Keratinocyte (primary cell): Measurements from ENCODE around the gene ATN1. TPM values are rescaled to one million over a fixed set of nuclear protein-coding genes. Genes with fewer than 3 reads are reported as not detected.

Experiments
- DNase-seq: peaks from one replicate; pipeline ENCODE4 v3.0.0-alpha.2; 2011; ENCODE audit warnings: low read depth, missing footprints, low spot score
- FAIRE-seq: peaks from 2 replicates; lab custom pipeline; 2011; peaks lifted over from hg19 to GRCh38; lab: Jason Lieb, UNC
- H2AFZ ChIP-seq: 2 replicates; pipeline ENCODE4 v1.6.0; 2012; ENCODE audit warnings: low read length, control low read depth, inconsistent platforms; ENCODE audit not compliant: control insufficient read depth
- H3K27ac ChIP-seq: 2 replicates; pipeline ENCODE4 v1.5.1; 2011; ENCODE audit warnings: low read length; ENCODE audit not compliant: control insufficient read depth, insufficient read depth
- H3K27me3 ChIP-seq: 3 replicates; pipeline ENCODE4 v1.6.0; 2011; ENCODE audit warnings: low read length; ENCODE audit not compliant: control insufficient read depth, insufficient read depth; ENCODE audit errors: extremely low read depth
- H3K36me3 ChIP-seq, 2 experiments: 2 replicates in 1 of 2; 3 replicates in 1 of 2; pipeline ENCODE4 v1.5.1; 2011; ENCODE audit warnings: low read length in 2 of 2, mild to moderate bottlenecking in 1 of 2; ENCODE audit not compliant: control insufficient read depth in 2 of 2, insufficient read depth in 2 of 2; ENCODE audit errors: extremely low read depth in 1 of 2
- H3K4me1 ChIP-seq: 3 replicates; pipeline ENCODE4 v1.5.1; 2011; ENCODE audit warnings: low read length; ENCODE audit not compliant: control insufficient read depth, insufficient read depth; ENCODE audit errors: extremely low read depth
- H3K4me2 ChIP-seq: 3 replicates; pipeline ENCODE4 v1.6.0; 2011; ENCODE audit warnings: low read depth, low read length; ENCODE audit not compliant: control insufficient read depth, insufficient read depth; ENCODE audit errors: extremely low read depth
- H3K4me3 ChIP-seq, 3 experiments: fragments of 200-600 bp in 1 of 3; sonication (generic) in 1 of 3; 2 replicates in 2 of 3; 3 replicates in 1 of 3; pipeline ENCODE4 v1.5.1; 2011 to 2016; ENCODE audit warnings: low read length in 3 of 3, mild to moderate bottlenecking in 3 of 3, control low read depth in 2 of 3, inconsistent platforms in 1 of 3, low read depth in 1 of 3, mixed read lengths in 1 of 3, mixed run types in 1 of 3, moderate library complexity in 1 of 3; ENCODE audit not compliant: control insufficient read depth in 2 of 3, insufficient read depth in 2 of 3; ENCODE audit errors: extremely low read depth in 1 of 3
- H3K79me2 ChIP-seq: 2 replicates; pipeline ENCODE4 v1.6.0; 2012; ENCODE audit warnings: low read length; ENCODE audit not compliant: control insufficient read depth, insufficient read depth
- H3K9ac ChIP-seq: 3 replicates; pipeline ENCODE4 v1.6.0; 2011; ENCODE audit warnings: low read length; ENCODE audit not compliant: control insufficient read depth, insufficient read depth; ENCODE audit errors: extremely low read depth
- H3K9me1 ChIP-seq: 3 replicates; pipeline ENCODE4 v1.6.0; 2011; ENCODE audit warnings: low read length; ENCODE audit not compliant: control insufficient read depth, insufficient read depth; ENCODE audit errors: extremely low read depth
- H3K9me3 ChIP-seq: 2 replicates; pipeline ENCODE4 v1.5.1; 2012; ENCODE audit warnings: low read depth, low read length; ENCODE audit not compliant: control insufficient read depth
- H4K20me1 ChIP-seq: 3 replicates; pipeline ENCODE4 v1.6.0; 2011; ENCODE audit warnings: low read length; ENCODE audit not compliant: control insufficient read depth, insufficient read depth; ENCODE audit errors: extremely low read depth
- EZH2 ChIP-seq: IDR thresholded peaks from one replicate; pipeline ENCODE4 v1.6.1; 2012; ENCODE audit warnings: inconsistent platforms, mild to moderate bottlenecking, low read length, moderate library complexity
- dilution Hi-C: fragments of 300-500 bp; cut with MboI; formaldehyde crosslinking; loops from one replicate; pipeline ENCODE4 v1.7.0; 2020; ENCODE audit warnings: low sequenced_read_pairs; ENCODE audit not compliant: extremely low pct_ligation_motif_present
- polyA plus RNA-seq, 5 experiments: library from polyadenylated mRNA; depleted of rRNA in 3 of 5; stranded (reverse) in 3 of 5; stranded (forward) in 1 of 5; unstranded in 1 of 5; fragments of >200 nt; gene quantifications; 1 replicate in 1 of 5; 2 replicates in 3 of 5; 3 replicates in 1 of 5; pipeline versions ENCODE4 v1.2.1 to v1.2.3, GENCODE V29; 2011 to 2012; ENCODE audit warnings: missing spikeins in 2 of 5, low read depth in 1 of 5, low replicate concordance in 1 of 5
- TF ChIP-seq, protein P1 (sequence below), 3 experiments: IDR thresholded peaks in 1 of 3; conservative IDR thresholded peaks in 1 of 3; optimal IDR thresholded peaks in 1 of 3; 2 replicates in 2 of 3; 3 replicates in 1 of 3; pipeline versions ENCODE3 to v1.5.1; 2011; ENCODE audit warnings: low read length in 3 of 3, mild to moderate bottlenecking in 3 of 3, moderate library complexity in 2 of 3, control low read depth in 1 of 3, inconsistent platforms in 1 of 3; ENCODE audit not compliant: insufficient read depth in 2 of 3; ENCODE audit errors: extremely low read depth in 1 of 3

The ATN1 gene
- polyA plus RNA-seq, 1 donor (not counting 4 experiments of a cell fraction or from before 2014, with no cell fraction given), result 6.2 TPM

DNA sequence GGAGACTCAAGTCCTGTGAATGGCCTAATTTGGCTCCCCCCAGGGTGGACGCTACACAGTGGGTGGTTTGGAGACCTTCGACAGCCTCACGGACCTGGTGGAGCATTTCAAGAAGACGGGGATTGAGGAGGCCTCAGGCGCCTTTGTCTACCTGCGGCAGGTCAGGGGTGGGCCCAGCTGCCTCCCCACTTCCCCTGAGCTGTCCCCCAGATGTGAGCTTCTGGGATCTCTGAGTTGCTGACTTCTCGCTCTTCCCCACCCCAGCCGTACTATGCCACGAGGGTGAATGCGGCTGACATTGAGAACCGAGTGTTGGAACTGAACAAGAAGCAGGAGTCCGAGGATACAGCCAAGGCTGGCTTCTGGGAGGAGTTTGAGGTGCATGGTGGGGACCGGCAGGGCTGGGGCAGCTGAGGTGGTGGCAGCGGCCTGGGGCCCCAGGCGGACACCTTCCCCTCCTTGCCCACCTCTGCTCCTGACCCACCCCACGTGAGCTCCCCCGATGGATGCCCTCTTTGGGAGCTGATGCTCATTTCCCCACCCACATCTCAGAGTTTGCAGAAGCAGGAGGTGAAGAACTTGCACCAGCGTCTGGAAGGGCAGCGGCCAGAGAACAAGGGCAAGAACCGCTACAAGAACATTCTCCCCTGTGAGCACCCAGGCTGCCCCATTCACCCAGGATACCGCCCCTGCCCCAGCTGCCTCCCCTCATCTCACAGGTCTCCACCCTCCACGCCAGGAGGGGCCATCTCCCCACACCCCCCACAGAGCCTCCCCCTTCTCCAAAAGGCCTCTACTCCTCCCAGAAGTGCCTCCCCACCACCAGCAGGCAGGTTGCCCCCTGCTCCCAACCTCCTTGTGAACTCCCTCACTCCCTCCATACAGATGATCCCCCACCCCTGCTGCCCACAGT is 27.6 kb downstream of the ATN1 start:
- TF ChIP-seq EZH2, result no peak
- Histone ChIP-seq H3K27me3 (no peaks in the 10 kb centered on the region), H3K79me2 (no peaks in the 10 kb centered on the region), H3K36me3 (peaks cover 0 to 1% of the 10 kb centered on the region in 2 experiments), H2AFZ (no peak overlapping the region), H3K9ac (no peak overlapping the region), H3K27ac (no peak overlapping the region), H4K20me1 (no peaks in the 10 kb centered on the region), H3K4me1 (peaks cover 16% of the 10 kb centered on the region), H3K9me1 (no peaks in the 10 kb centered on the region), H3K4me2 (no peak overlapping the region), H3K9me3 (no peaks in the 10 kb centered on the region), H3K4me3 (no peak overlapping the region)
- no peak for DNase-seq
- dilution Hi-C loops, result no loop called here
- FAIRE-seq, result no peak

DNA sequence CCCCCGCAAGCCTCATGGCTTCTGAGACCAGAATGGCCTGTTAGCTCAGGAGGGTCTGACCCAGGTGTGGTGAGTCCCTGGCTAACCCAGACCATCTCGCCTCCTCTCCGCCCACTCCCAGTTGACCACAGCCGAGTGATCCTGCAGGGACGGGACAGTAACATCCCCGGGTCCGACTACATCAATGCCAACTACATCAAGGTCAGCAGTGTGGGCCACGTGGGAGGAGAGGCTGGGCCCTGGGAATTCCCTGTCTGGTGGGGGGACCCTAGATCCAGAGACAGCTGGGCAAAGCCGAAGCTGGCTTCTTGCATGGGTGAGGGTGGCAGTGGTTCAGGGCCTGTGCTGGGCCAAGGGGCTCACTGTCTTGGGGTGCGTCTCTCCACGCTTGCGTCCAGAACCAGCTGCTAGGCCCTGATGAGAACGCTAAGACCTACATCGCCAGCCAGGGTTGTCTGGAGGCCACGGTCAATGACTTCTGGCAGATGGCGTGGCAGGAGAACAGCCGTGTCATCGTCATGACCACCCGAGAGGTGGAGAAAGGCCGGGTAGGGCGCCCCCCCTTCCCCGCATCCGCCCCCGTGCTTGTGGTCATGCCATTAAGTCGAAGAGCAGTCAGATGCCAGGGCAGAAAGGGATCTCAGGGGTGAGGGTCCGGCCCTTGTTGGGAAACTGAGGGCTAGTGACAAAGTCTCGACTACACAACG is 28.4 kb downstream of the ATN1 start:
- no peaks in the 10 kb centered on the region for H3K27me3 ChIP-seq
- no peaks in the 10 kb centered on the region for H4K20me1 ChIP-seq
- no peak overlapping the region for H3K4me2 ChIP-seq
- H3K9me1 ChIP-seq, result no peaks in the 10 kb centered on the region
- FAIRE-seq, result no peak
- H3K79me2 ChIP-seq, result no peaks in the 10 kb centered on the region
- no peak for DNase-seq
- H3K27ac ChIP-seq, result no peak overlapping the region
- peaks cover 18% of the 10 kb centered on the region for H3K4me1 ChIP-seq
- no peak for TF ChIP-seq EZH2
- TF ChIP-seq, protein P1, sequence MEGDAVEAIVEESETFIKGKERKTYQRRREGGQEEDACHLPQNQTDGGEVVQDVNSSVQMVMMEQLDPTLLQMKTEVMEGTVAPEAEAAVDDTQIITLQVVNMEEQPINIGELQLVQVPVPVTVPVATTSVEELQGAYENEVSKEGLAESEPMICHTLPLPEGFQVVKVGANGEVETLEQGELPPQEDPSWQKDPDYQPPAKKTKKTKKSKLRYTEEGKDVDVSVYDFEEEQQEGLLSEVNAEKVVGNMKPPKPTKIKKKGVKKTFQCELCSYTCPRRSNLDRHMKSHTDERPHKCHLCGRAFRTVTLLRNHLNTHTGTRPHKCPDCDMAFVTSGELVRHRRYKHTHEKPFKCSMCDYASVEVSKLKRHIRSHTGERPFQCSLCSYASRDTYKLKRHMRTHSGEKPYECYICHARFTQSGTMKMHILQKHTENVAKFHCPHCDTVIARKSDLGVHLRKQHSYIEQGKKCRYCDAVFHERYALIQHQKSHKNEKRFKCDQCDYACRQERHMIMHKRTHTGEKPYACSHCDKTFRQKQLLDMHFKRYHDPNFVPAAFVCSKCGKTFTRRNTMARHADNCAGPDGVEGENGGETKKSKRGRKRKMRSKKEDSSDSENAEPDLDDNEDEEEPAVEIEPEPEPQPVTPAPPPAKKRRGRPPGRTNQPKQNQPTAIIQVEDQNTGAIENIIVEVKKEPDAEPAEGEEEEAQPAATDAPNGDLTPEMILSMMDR (optimal IDR thresholded peaks at IDR 0.05 in 1 of 3, IDR thresholded peaks at IDR 0.05 in 1 of 3, conservative IDR thresholded peaks at IDR 0.05 in 1 of 3; ENCODE audit: extremely low read depth in 1 of 3, insufficient read depth in 2 of 3, low read length in 3 of 3), result no peak
- H3K36me3 ChIP-seq, result peaks cover 0 to 1% of the 10 kb centered on the region in 2 experiments
- dilution Hi-C loops, result no loop called here
- H3K9ac ChIP-seq, result no peak overlapping the region
- H3K4me3 ChIP-seq, result no peak overlapping the region
- H2AFZ ChIP-seq, result no peak overlapping the region
- H3K9me3 ChIP-seq, result no peaks in the 10 kb centered on the region
